Measurements from ENCODE around the gene BHLHE40.

The BHLHE40 gene

GRCh38 chr3:4985330-4986174, 6.3 kb downstream of the BHLHE40 start:
- no peak for DNase-seq

GRCh38 chr3:4986175-4986781, 7.0 kb downstream of the BHLHE40 start:
- no peak for DNase-seq

- DNase-seq = peak; percentile 83
These were observed 7.7 kb downstream of the BHLHE40 start for GRCh38 chr3:4986782-4987537.

GRCh38 chr3:4987538-4988296, 8.5 kb downstream of the BHLHE40 start:
- DNase-seq = no peak

GRCh38 chr3:4988983-4989834, 10.0 kb downstream of the BHLHE40 start:
- DNase-seq = no peak

- DNase-seq = no peak
These were observed 10.8 kb downstream of the BHLHE40 start for GRCh38 chr3:4990069-4990468.

GRCh38 chr3:4992118-4992517, 12.9 kb downstream of the BHLHE40 start:
- no peak for DNase-seq

GRCh38 chr3:4993276-4994143, 14.3 kb downstream of the BHLHE40 start:
- DNase-seq = no peak

GRCh38 chr3:4994144-4994730, 15.0 kb downstream of the BHLHE40 start:
- DNase-seq = no peak

- no peak for DNase-seq
These were observed 15.7 kb downstream of the BHLHE40 start for GRCh38 chr3:4994823-4995499.

- no peak for DNase-seq
These were observed 16.3 kb downstream of the BHLHE40 start for GRCh38 chr3:4995500-4996053.

- DNase-seq = no peak
These were observed 17.1 kb downstream of the BHLHE40 start for GRCh38 chr3:4996223-4996765.

- DNase-seq = no peak
These were observed 17.6 kb downstream of the BHLHE40 start for GRCh38 chr3:4996771-4997291.

GRCh38 chr3:4997946-4998345, 18.7 kb downstream of the BHLHE40 start:
- DNase-seq = no peak

- DNase-seq = peak; percentile 20
These were observed 20.4 kb downstream of the BHLHE40 start for GRCh38 chr3:4999531-5000184.

GRCh38 chr3:5001135-5001534, 21.9 kb downstream of the BHLHE40 start:
- no peak for DNase-seq

- no peak for DNase-seq
These were observed 22.6 kb downstream of the BHLHE40 start for GRCh38 chr3:5001805-5002173.

- no peak for DNase-seq
These were observed 23.1 kb downstream of the BHLHE40 start for GRCh38 chr3:5002174-5002870.

Data from RPMI8226 (cell line).